ENCODE results near the gene SGPL1.

DNA sequence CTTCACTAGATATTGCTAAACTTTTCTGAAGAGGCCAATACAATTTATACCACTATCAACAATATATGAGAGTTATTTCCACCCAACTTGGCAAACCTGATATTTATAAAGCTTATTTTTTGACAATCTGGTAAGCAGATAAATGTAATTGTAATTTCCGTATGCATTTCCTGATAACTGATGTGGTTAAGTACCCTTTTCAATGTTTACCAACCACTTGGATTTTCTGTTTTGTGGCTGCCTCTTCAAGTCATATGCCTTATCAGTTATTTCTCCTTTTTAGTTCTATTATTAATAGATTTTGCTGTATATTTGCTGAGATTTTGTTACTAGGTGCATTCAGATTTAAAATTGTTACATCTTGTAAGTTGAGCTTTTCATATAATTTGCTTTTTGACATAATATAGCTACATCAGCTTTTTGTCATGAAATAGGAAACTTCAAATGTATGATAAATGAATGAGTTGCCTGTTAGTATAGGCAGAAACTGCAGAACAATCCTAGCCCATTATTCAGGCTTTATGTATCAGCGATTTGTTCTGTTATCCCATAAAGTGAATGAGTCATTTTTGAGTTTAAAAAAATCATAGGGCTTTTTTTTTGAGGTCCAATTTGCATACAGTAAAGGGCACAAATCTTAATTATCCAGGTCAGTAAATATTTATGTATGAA, 11.5 kb downstream of the SGPL1 start:
- TF ChIP-seq, protein P1, sequence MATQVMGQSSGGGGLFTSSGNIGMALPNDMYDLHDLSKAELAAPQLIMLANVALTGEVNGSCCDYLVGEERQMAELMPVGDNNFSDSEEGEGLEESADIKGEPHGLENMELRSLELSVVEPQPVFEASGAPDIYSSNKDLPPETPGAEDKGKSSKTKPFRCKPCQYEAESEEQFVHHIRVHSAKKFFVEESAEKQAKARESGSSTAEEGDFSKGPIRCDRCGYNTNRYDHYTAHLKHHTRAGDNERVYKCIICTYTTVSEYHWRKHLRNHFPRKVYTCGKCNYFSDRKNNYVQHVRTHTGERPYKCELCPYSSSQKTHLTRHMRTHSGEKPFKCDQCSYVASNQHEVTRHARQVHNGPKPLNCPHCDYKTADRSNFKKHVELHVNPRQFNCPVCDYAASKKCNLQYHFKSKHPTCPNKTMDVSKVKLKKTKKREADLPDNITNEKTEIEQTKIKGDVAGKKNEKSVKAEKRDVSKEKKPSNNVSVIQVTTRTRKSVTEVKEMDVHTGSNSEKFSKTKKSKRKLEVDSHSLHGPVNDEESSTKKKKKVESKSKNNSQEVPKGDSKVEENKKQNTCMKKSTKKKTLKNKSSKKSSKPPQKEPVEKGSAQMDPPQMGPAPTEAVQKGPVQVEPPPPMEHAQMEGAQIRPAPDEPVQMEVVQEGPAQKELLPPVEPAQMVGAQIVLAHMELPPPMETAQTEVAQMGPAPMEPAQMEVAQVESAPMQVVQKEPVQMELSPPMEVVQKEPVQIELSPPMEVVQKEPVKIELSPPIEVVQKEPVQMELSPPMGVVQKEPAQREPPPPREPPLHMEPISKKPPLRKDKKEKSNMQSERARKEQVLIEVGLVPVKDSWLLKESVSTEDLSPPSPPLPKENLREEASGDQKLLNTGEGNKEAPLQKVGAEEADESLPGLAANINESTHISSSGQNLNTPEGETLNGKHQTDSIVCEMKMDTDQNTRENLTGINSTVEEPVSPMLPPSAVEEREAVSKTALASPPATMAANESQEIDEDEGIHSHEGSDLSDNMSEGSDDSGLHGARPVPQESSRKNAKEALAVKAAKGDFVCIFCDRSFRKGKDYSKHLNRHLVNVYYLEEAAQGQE (IDR thresholded peaks at IDR 0.05; ENCODE audit: borderline replicate concordance) = no peak
- TF ChIP-seq, protein P2, sequence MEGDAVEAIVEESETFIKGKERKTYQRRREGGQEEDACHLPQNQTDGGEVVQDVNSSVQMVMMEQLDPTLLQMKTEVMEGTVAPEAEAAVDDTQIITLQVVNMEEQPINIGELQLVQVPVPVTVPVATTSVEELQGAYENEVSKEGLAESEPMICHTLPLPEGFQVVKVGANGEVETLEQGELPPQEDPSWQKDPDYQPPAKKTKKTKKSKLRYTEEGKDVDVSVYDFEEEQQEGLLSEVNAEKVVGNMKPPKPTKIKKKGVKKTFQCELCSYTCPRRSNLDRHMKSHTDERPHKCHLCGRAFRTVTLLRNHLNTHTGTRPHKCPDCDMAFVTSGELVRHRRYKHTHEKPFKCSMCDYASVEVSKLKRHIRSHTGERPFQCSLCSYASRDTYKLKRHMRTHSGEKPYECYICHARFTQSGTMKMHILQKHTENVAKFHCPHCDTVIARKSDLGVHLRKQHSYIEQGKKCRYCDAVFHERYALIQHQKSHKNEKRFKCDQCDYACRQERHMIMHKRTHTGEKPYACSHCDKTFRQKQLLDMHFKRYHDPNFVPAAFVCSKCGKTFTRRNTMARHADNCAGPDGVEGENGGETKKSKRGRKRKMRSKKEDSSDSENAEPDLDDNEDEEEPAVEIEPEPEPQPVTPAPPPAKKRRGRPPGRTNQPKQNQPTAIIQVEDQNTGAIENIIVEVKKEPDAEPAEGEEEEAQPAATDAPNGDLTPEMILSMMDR (IDR thresholded peaks at IDR 0.05; ENCODE audit: poor library complexity, severe bottlenecking) = no peak
- no peak for TF ChIP-seq EZH2 (IDR thresholded peaks at IDR 0.05; ENCODE audit: borderline replicate concordance, insufficient read depth, low read length, poor library complexity, severe bottlenecking)

Data from neural cell (in vitro differentiated cells).